Measurements from ENCODE around the gene ISG20. TPM values are rescaled to one million over a fixed set of nuclear protein-coding genes. Genes with fewer than 3 reads are reported as not detected.

ISG20 gene
- total and polyA plus RNA-seq, 4 donors = 10.1 to 18.7 (median 12.9) TPM

- no peak overlapping the region for H3K27ac ChIP-seq (ENCODE audit: low read depth in 1 of 2, low read length in 2 of 2)
- no peaks in the 10 kb centered on the region for H3K27me3 ChIP-seq (ENCODE audit: control insufficient read depth in 1 of 2, insufficient read depth in 2 of 2, low read length in 1 of 2)
- no peaks in the 10 kb centered on the region for H3K36me3 ChIP-seq (ENCODE audit: control insufficient read depth in 1 of 2, insufficient read depth in 2 of 2, low read length in 1 of 2)
- DNase-seq = peak; percentile 70 to 86
- peak; percentile 47 for ATAC-seq (ENCODE audit: low FRiP score)
- H3K4me1 ChIP-seq (ENCODE audit: control insufficient read depth in 1 of 2, insufficient read depth in 2 of 2, low read length in 2 of 2) = peaks cover 0 to 13% of the 10 kb centered on the region in 2 donors
- intact Hi-C loops (cut with DNase I) = loop anchor here (5.0 kb wide), 1 partner anchor 88 kb away; no protein-coding TSS in a partner anchor
- no peak overlapping the region for H3K4me3 ChIP-seq (ENCODE audit: low read length in 2 of 2)
- WGBS, 2 donors = 48% methylated on average over 18 of the region's 18 CpGs
- H3K9me3 ChIP-seq (ENCODE audit: control insufficient read depth, low read length) = no peaks in the 10 kb centered on the region
Observed at GRCh38 chr15:88658972-88659931, 20.4 kb downstream of the ISG20 start.

- Histone ChIP-seq H3K27ac (ENCODE audit: low read depth in 1 of 2, low read length in 2 of 2) (peak overlapping the region in 1 of 2 donors; percentile 20), H3K4me1 (ENCODE audit: control insufficient read depth in 1 of 2, insufficient read depth in 2 of 2, low read length in 2 of 2) (peaks cover 0 to 13% of the 10 kb centered on the region in 2 donors), H3K9me3 (ENCODE audit: control insufficient read depth, low read length) (no peaks in the 10 kb centered on the region), H3K27me3 (ENCODE audit: control insufficient read depth in 1 of 2, insufficient read depth in 2 of 2, low read length in 1 of 2) (no peaks in the 10 kb centered on the region), H3K36me3 (ENCODE audit: control insufficient read depth in 1 of 2, insufficient read depth in 2 of 2, low read length in 1 of 2) (no peaks in the 10 kb centered on the region), H3K4me3 (ENCODE audit: low read length in 2 of 2) (no peak overlapping the region)
- ATAC-seq (ENCODE audit: low FRiP score) (no peak), DNase-seq (peak in 1 of 2 donors; percentile 71)
- intact Hi-C loops (cut with DNase I) = loop anchor here (1.0 to 5.0 kb wide), 2 partner anchors 44 to 46 kb away; no protein-coding TSS in a partner anchor
Observed at GRCh38 chr15:88661041-88661700, 22.4 kb downstream of the ISG20 start.

GRCh38 chr15:88661761-88662556 lies 23.1 kb downstream of the ISG20 start:
- peak in 1 of 2 donors; percentile 6 for DNase-seq
- intact Hi-C loops (cut with DNase I) = loop anchor here (1.0 to 5.0 kb wide), 2 partner anchors 43 to 45 kb away; no protein-coding TSS in a partner anchor
- WGBS, 2 donors = 65 to 71% methylated on average over 4 of the region's 4 CpGs
- no peaks in the 10 kb centered on the region for H3K9me3 ChIP-seq (ENCODE audit: control insufficient read depth, low read length)
- no peaks in the 10 kb centered on the region for H3K27me3 ChIP-seq (ENCODE audit: control insufficient read depth in 1 of 2, insufficient read depth in 2 of 2, low read length in 1 of 2)
- H3K27ac ChIP-seq (ENCODE audit: low read depth in 1 of 2, low read length in 2 of 2) = no peak overlapping the region
- H3K4me1 ChIP-seq (ENCODE audit: control insufficient read depth in 1 of 2, insufficient read depth in 2 of 2, low read length in 2 of 2) = peaks cover 0 to 13% of the 10 kb centered on the region in 2 donors
- no peaks in the 10 kb centered on the region for H3K36me3 ChIP-seq (ENCODE audit: control insufficient read depth in 1 of 2, insufficient read depth in 2 of 2, low read length in 1 of 2)
- no peak for ATAC-seq (ENCODE audit: low FRiP score)
- no peak overlapping the region for H3K4me3 ChIP-seq (ENCODE audit: low read length in 2 of 2)

GRCh38 chr15:88663141-88663621 lies 24.4 kb downstream of the ISG20 start:
- ATAC-seq (ENCODE audit: low FRiP score) (no peak), DNase-seq (peak; percentile 75 to 80)
- peaks cover 0 to 13% of the 10 kb centered on the region in 2 donors for H3K4me1 ChIP-seq (ENCODE audit: control insufficient read depth in 1 of 2, insufficient read depth in 2 of 2, low read length in 2 of 2)
- no peak overlapping the region for H3K4me3 ChIP-seq (ENCODE audit: low read length in 2 of 2)
- no peaks in the 10 kb centered on the region for H3K36me3 ChIP-seq (ENCODE audit: control insufficient read depth in 1 of 2, insufficient read depth in 2 of 2, low read length in 1 of 2)
- H3K9me3 ChIP-seq (ENCODE audit: control insufficient read depth, low read length) = no peaks in the 10 kb centered on the region
- no peaks in the 10 kb centered on the region for H3K27me3 ChIP-seq (ENCODE audit: control insufficient read depth in 1 of 2, insufficient read depth in 2 of 2, low read length in 1 of 2)
- no peak overlapping the region for H3K27ac ChIP-seq (ENCODE audit: low read depth in 1 of 2, low read length in 2 of 2)
- intact Hi-C loops (cut with DNase I) = loop anchor here in 1 of 2 donors (5.0 kb wide), 1 partner anchor 44 kb away; no protein-coding TSS in a partner anchor
- WGBS, 2 donors = 58 to 69% methylated on average over 6 of the region's 6 CpGs

- DNase-seq (peak in 1 of 2 donors; percentile 55), ATAC-seq (ENCODE audit: low FRiP score) (peak; percentile 42)
- Histone ChIP-seq H3K4me1 (ENCODE audit: control insufficient read depth in 1 of 2, insufficient read depth in 2 of 2, low read length in 2 of 2) (peaks cover 0 to 13% of the 10 kb centered on the region in 2 donors), H3K4me3 (ENCODE audit: low read length in 2 of 2) (no peak overlapping the region), H3K36me3 (ENCODE audit: control insufficient read depth in 1 of 2, insufficient read depth in 2 of 2, low read length in 1 of 2) (no peaks in the 10 kb centered on the region), H3K27ac (ENCODE audit: low read depth in 1 of 2, low read length in 2 of 2) (no peak overlapping the region), H3K9me3 (ENCODE audit: control insufficient read depth, low read length) (no peaks in the 10 kb centered on the region), H3K27me3 (ENCODE audit: control insufficient read depth in 1 of 2, insufficient read depth in 2 of 2, low read length in 1 of 2) (no peaks in the 10 kb centered on the region)
- WGBS, 2 donors = 93 to 97% methylated on average over 7 of the region's 7 CpGs
- intact Hi-C loops (cut with DNase I) = loop anchor here in 1 of 2 donors (5.0 kb wide), 1 partner anchor 43 kb away; no protein-coding TSS in a partner anchor
Observed at GRCh38 chr15:88664151-88664778, 25.4 kb downstream of the ISG20 start.

GRCh38 chr15:88674661-88675060 lies 35.8 kb downstream of the ISG20 start:
- no peak overlapping the region for H3K27ac ChIP-seq (ENCODE audit: low read depth in 1 of 2, low read length in 2 of 2)
- no peaks in the 10 kb centered on the region for H3K9me3 ChIP-seq (ENCODE audit: control insufficient read depth, low read length)
- WGBS, 2 donors = 90 to 94% methylated on average over 4 of the region's 4 CpGs
- H3K4me1 ChIP-seq (ENCODE audit: control insufficient read depth in 1 of 2, insufficient read depth in 2 of 2, low read length in 2 of 2) = no peaks in the 10 kb centered on the region
- intact Hi-C loops (cut with DNase I) = no loop called here
- ATAC-seq (ENCODE audit: low FRiP score) (no peak), DNase-seq (no peak)
- no peak overlapping the region for H3K4me3 ChIP-seq (ENCODE audit: low read length in 2 of 2)
- no peaks in the 10 kb centered on the region for H3K36me3 ChIP-seq (ENCODE audit: control insufficient read depth in 1 of 2, insufficient read depth in 2 of 2, low read length in 1 of 2)
- H3K27me3 ChIP-seq (ENCODE audit: control insufficient read depth in 1 of 2, insufficient read depth in 2 of 2, low read length in 1 of 2) = no peaks in the 10 kb centered on the region

GRCh38 chr15:88678755-88679154 lies 39.9 kb downstream of the ISG20 start:
- WGBS, 2 donors = 95 to 97% methylated on average over 6 of the region's 6 CpGs
- H3K4me3 ChIP-seq (ENCODE audit: low read length in 2 of 2) = no peak overlapping the region
- ATAC-seq (ENCODE audit: low FRiP score) = no peak
- intact Hi-C loops (cut with DNase I) = no loop called here
- no peaks in the 10 kb centered on the region for H3K36me3 ChIP-seq (ENCODE audit: control insufficient read depth in 1 of 2, insufficient read depth in 2 of 2, low read length in 1 of 2)
- H3K4me1 ChIP-seq (ENCODE audit: control insufficient read depth in 1 of 2, insufficient read depth in 2 of 2, low read length in 2 of 2) = no peaks in the 10 kb centered on the region
- no peaks in the 10 kb centered on the region for H3K27me3 ChIP-seq (ENCODE audit: control insufficient read depth in 1 of 2, insufficient read depth in 2 of 2, low read length in 1 of 2)
- DNase-seq = no peak
- H3K9me3 ChIP-seq (ENCODE audit: control insufficient read depth, low read length) = no peaks in the 10 kb centered on the region
- no peak overlapping the region for H3K27ac ChIP-seq (ENCODE audit: low read depth in 1 of 2, low read length in 2 of 2)
